ENCODE data around the gene PIK3R6.

- TF ChIP-seq CTCF (IDR thresholded peaks at IDR 0.05) (no peak), POLR2A (IDR thresholded peaks at IDR 0.05) (no peak)
Observed at GRCh38 chr17:8839410-8839935, 28.0 kb downstream of the PIK3R6 start.
